Measurements from ENCODE around the gene MOB3C.
A peak's percentile ranks its signal among the peaks of the same experiment; 100 is the strongest.
"Not testable (repeated sequence)": the region's sequence is repeated elsewhere in the genome, so short reads cannot be mapped to it uniquely, and the experiment has no call there.

The MOB3C gene

DNA sequence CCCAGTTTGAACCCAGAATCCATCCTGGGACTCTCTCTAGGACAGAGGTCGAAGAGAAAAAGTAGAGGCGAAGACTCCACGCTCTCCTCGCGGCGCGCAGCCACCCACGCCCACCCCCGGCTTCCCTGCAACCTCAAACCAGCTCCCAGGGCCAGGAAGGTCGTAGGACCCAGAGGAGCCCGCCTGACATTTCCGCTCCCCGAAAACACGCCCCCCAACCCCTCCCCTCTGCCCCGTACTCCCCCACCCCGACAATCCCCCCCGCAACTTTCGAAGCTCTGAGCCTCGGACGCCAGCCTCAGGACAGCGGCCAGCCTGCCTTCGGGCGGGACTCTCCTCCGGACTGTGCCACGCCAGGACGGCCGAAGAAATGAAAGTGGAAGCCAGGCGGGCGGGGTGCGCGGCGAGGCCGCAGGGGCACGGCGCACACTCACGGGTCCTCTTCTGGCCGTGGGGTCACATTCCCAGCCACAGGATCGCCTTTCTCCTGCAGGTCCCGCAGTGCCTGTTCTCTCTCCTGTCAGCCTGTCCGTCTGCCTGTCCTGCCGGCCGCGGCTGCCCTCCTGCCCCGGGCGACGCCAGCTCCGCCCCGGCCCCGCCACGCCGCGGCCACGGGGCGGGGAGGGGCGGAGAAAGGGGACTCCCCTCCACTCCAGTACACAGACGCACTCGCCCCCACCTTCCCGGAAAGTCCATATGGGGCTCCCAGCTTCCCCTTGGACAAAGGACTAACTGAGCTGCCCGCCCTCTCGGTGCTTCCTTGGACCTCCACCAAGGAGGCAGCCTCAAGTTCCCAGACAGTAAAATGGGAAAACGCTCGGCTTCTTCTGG lies at the start of gene MOB3C:
MOB3C (minus strand) TSS at position 535 of the 831 bp plus-strand sequence. CDS start 3,490 bp downstream, outside the sequence.
- peak within 1 kb of the TSS; percentile 80 for H3K4me3 ChIP-seq
- peak; percentile 95 for DNase-seq (ENCODE audit: low spot score)
- H3K27ac ChIP-seq, result peak within 1 kb of the TSS; percentile 94 to 96
- TF ChIP-seq, protein P1, sequence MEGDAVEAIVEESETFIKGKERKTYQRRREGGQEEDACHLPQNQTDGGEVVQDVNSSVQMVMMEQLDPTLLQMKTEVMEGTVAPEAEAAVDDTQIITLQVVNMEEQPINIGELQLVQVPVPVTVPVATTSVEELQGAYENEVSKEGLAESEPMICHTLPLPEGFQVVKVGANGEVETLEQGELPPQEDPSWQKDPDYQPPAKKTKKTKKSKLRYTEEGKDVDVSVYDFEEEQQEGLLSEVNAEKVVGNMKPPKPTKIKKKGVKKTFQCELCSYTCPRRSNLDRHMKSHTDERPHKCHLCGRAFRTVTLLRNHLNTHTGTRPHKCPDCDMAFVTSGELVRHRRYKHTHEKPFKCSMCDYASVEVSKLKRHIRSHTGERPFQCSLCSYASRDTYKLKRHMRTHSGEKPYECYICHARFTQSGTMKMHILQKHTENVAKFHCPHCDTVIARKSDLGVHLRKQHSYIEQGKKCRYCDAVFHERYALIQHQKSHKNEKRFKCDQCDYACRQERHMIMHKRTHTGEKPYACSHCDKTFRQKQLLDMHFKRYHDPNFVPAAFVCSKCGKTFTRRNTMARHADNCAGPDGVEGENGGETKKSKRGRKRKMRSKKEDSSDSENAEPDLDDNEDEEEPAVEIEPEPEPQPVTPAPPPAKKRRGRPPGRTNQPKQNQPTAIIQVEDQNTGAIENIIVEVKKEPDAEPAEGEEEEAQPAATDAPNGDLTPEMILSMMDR (IDR thresholded peaks at IDR 0.05), result no peak

DNA sequence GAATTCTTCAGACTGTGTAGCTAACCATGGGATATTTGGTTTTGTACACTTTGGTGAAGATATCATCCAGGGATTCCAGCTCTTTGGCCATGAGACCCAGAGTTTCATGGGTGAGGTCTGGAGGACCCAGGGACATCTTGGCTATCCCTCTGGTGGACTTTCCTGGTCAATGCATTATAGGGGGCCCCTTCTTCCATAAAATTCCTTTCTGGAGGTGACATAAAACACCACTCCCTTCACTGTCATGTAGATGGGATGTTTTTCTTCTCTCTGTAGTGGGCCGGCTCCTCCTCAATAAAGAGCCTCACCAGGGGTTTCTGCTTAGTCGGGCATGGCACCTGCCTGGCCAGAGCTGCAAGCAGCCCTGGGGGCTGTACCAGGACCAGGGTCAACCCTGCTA lies 49.4 kb upstream of the MOB3C start:
- no peak for DNase-seq (ENCODE audit: low spot score)
- Histone ChIP-seq H3K4me3 (peak overlapping the region; percentile 94), H3K27ac (no peak overlapping the region)
- TF ChIP-seq, protein P1 (IDR thresholded peaks at IDR 0.05), result no peak

DNA sequence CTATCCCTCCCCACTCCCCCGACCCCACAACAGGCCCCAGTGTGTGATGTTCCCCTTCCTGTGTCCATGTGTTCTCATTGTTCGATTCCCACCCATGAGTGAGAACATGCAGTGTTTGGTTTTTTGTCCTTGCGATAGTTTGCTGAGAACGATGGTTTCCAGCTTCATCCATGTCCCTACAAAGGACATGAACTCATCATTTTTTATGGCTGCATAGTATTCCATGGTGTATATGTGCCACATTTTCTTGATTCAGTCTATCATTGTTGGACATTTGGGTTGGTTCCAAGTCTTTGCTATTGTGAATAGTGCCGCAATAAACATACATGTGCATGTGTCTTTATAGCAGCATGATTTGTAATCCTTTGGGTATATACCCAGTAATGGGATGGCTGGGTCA lies 46.3 kb upstream of the MOB3C start:
- not testable (repeated sequence) for H3K4me3 ChIP-seq; DNase-seq (ENCODE audit: low spot score); H3K27ac ChIP-seq

DNA sequence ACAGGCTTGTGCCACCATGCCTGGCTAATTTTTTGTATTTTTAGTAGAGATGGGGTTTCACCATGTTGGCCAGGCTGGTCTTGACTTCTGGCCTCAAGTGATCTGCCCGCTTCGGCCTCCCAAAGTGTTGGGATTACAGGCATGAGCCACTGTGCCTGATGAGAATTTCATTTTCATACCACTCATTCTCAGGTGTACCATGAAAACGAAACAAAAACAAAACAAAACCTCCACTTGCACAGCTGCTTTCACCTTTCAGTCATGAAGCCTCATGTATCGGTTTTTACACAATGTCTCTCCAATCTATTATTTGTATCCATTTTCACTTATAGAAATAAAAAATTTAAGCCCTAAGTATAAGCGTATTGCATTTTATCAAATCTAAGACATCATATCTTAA lies 43.5 kb upstream of the MOB3C start:
- not testable (repeated sequence) for H3K4me3 ChIP-seq; H3K27ac ChIP-seq; DNase-seq (ENCODE audit: low spot score)

DNA sequence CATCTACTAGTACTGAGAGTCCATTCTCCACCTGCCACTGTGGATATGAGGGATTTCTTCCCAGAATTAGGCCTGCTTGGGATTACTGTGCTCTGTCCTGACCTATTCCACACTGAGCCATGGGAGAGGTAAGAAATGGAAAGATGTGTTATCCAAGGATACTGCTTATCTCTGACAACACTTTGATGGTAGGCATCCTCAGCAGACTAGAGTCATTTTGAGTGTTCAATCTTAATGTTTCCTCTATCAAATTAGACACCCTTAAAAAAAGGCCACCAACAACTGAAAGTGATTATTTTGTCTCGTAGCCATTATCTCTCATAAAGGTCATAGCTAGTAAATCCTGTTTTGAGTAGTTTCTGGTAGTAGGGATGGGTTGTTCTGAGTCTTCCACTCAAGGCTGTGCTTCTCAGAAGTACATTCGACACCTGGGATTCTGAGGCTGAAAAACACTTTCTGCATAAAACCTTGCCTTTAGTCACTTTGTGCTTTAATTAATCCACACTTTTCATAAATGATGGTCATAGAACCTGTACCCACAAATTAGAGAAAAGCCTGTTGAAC lies 42.8 kb upstream of the MOB3C start:
- no peak for DNase-seq (ENCODE audit: low spot score)
- Histone ChIP-seq H3K4me3 (no peak overlapping the region), H3K27ac (no peak overlapping the region)
- TF ChIP-seq, protein P1 (IDR thresholded peaks at IDR 0.05), result no peak

DNA sequence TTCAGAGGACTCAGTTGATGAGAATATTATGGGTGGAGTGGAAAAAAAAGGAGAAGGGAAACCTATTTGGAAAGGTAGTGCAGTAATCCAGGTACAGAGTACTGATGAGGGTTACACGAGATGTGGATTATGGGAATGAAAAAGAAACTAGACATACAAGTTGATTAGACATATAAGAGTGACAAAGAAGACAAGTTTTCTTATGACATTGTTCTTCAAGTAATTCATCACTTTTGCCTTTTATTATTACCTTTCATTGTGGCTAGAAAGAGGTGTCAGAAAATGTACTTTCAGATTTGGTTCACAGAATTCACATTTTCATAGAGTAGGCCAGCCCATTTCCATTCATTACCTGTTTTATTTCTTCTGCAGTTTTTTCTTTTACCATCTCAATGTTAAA lies 41.2 kb upstream of the MOB3C start:
- Histone ChIP-seq H3K4me3 (no peak overlapping the region), H3K27ac (no peak overlapping the region)
- no peak for DNase-seq (ENCODE audit: low spot score)
- TF ChIP-seq, protein P1 (IDR thresholded peaks at IDR 0.05), result no peak

DNA sequence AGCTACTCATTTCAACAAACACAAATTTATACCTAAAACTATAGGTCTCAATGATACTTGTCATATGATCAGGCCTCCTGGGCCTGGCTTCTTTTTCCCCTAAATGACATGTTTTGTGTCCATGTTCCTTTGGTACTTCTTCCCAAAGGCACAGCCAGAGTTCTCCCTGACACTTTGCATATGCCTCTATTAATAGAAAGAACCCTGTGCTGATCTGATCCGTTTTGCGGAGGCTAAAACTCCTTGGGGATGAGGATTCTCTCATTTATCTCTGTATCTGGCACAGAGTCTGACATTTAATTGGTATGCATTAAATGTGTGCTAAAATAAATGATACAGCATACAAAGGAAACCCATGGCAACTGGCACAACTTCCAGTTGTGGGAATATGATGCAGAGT lies 40.0 kb upstream of the MOB3C start:
- Histone ChIP-seq H3K4me3 (no peak overlapping the region), H3K27ac (no peak overlapping the region)
- TF ChIP-seq, protein P1 (IDR thresholded peaks at IDR 0.05), result no peak
- DNase-seq (ENCODE audit: low spot score), result no peak

DNA sequence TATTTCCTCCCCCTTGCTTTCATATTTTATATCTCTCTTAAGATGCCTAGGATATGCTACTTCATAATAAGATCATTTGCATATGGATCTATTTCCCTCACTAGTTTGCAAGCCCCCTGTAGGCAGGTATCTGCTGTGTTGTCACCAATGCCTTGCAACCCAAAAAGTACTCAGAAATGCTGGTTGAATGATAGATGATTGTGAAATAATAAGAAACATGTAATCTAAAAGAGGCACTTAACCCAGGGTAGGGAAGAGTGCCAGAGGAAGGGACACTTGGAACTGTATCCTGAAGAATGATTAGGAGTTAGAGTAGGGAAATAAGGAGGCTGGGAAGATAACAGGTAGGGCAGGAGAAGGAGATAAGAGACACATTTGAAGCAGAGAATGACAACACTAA lies 39.2 kb upstream of the MOB3C start:
- no peak for DNase-seq (ENCODE audit: low spot score)
- H3K4me3 ChIP-seq, result no peak overlapping the region
- TF ChIP-seq, protein P1 (IDR thresholded peaks at IDR 0.05), result no peak
- H3K27ac ChIP-seq, result no peak overlapping the region

DNA sequence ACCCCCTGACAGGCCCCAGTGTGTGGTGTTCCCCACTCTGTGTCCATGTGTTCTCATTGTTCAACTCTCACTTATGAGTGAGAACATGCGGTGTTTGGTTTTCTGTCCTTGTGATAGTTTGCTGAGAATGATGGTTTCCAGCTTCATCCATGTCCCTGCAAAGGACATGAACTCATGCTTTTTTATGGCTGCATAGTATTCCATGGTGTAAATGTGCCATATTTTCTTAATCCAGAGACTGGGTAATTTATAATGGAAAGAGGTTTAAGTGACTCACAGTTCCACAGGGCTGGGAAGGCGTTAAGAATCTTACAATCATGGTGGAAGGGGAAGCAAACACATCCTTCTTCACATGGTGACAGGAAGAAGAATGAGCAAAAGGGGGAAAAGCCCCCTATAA lies 38.1 kb upstream of the MOB3C start:
- not testable (repeated sequence) for H3K27ac ChIP-seq; DNase-seq (ENCODE audit: low spot score); H3K4me3 ChIP-seq
